GM12878 (cell line): ENCODE data around the gene RTN4RL1. TPM values are rescaled to one million over a fixed set of nuclear protein-coding genes. Genes with fewer than 3 reads are reported as not detected.

Experiments used
- ATAC-seq: fragments of 200-7000 bp; cut with Tn5 transposase; 3 replicates; pipeline ENCODE4 v1.9.1; 2020; ENCODE audit warnings: mild to moderate bottlenecking, moderate library complexity
- BruUV-seq: library from RNA; stranded (reverse); fragments of 400-500 nt; replicated peaks from 2 replicates; lab custom pipeline; 2021; lab: Mats Ljungman, UMichigan
- CTCF ChIA-PET: fragments of 300-600 bp; sonication (Branson Sonifier 250); formaldehyde crosslinking; extraction: SDS; loops from one replicate; lab custom pipeline; 2021; ENCODE audit warnings: inconsistent platforms; lab: Yijun Ruan, JAX
- POLR2A ChIA-PET: fragments of 350-600 bp; formaldehyde crosslinking; extraction: SDS; loops from one replicate; lab custom pipeline; 2021; ENCODE audit warnings: inconsistent platforms; lab: Charles Lee
- RAD21 ChIA-PET: fragments of 300-600 bp; sonication (Branson Sonifier 250); formaldehyde crosslinking; loops from one replicate; lab custom pipeline; 2023; ENCODE audit warnings: antibody characterized with exemption; ENCODE audit not compliant: unreplicated experiment; lab: Charles Lee
- SMC1A ChIA-PET: fragments of 300-600 bp; sonication (Branson Sonifier 250); formaldehyde crosslinking; loops from one replicate; lab custom pipeline; 2023; ENCODE audit not compliant: unreplicated experiment, uncharacterized antibody; lab: Charles Lee
- DNase-seq: peaks from one replicate; pipeline ENCODE4 v3.0.0-alpha.2; 2011; ENCODE audit warnings: low read depth, low spot score
- FAIRE-seq: peaks from 3 replicates; lab custom pipeline; 2011; peaks lifted over from hg19 to GRCh38; lab: Jason Lieb, UNC
- H2AFZ ChIP-seq: 2 replicates; pipeline ENCODE4 v1.6.0; 2011; ENCODE audit warnings: low read depth, low read length, control low read depth; ENCODE audit not compliant: control insufficient read depth
- H3K27ac ChIP-seq: 2 replicates; pipeline ENCODE4 v1.5.1; 2011; ENCODE audit warnings: control low read depth; ENCODE audit not compliant: control insufficient read depth, insufficient read depth
- H3K27me3 ChIP-seq, 2 experiments: replicated peaks in 1 of 2; 2 replicates each; pipeline versions ENCODE4 v1.6.0 to v1.6.1; 2011; ENCODE audit warnings: low read length in 1 of 2; ENCODE audit not compliant: control insufficient read depth in 2 of 2, insufficient read depth in 2 of 2
- H3K36me3 ChIP-seq, 2 experiments: 2 replicates each; pipeline ENCODE4 v1.5.1; 2011; ENCODE audit warnings: low read length in 1 of 2; ENCODE audit not compliant: control insufficient read depth in 2 of 2, insufficient read depth in 2 of 2
- H3K4me1 ChIP-seq: 2 replicates; pipeline ENCODE4 v1.6.1; 2011; ENCODE audit warnings: mild to moderate bottlenecking, low read length, moderate library complexity, mixed read lengths; ENCODE audit not compliant: control insufficient read depth, insufficient read depth
- H3K4me2 ChIP-seq: 2 replicates; pipeline ENCODE4 v1.6.0; 2011; ENCODE audit warnings: control low read depth; ENCODE audit not compliant: control insufficient read depth, insufficient read depth
- H3K4me3 ChIP-seq: fragments of 200-600 bp; sonication (generic); 2 replicates; pipeline ENCODE4 v1.5.1; 2016
- H3K79me2 ChIP-seq: 2 replicates; pipeline ENCODE4 v1.6.0; 2011; ENCODE audit warnings: low read length; ENCODE audit not compliant: control insufficient read depth, insufficient read depth
- H3K9ac ChIP-seq: 2 replicates; pipeline ENCODE4 v1.8.0; 2011; ENCODE audit warnings: low read length, control low read depth, mixed read lengths; ENCODE audit not compliant: control insufficient read depth, insufficient read depth
- H3K9me3 ChIP-seq: replicated peaks from 3 replicates; pipeline ENCODE4 v1.5.1; 2011; ENCODE audit warnings: mild to moderate bottlenecking, low read length; ENCODE audit not compliant: control insufficient read depth, insufficient read depth
- H4K20me1 ChIP-seq: 2 replicates; pipeline ENCODE4 v1.6.0; 2011; ENCODE audit not compliant: control insufficient read depth, insufficient read depth
- ASH2L ChIP-seq: fragments of 300-600, 200-600 bp; sonication (generic); IDR thresholded peaks from 2 replicates; pipeline ENCODE4 v1.6.1; 2017; ENCODE audit warnings: low read depth, mild to moderate bottlenecking, borderline replicate concordance
- ATF2 ChIP-seq: IDR thresholded peaks from 2 replicates; pipeline ENCODE4 v1.6.1; 2012; ENCODE audit warnings: low read length, inconsistent platforms
- CREB1 ChIP-seq: IDR thresholded peaks from 2 replicates; pipeline ENCODE4 v1.6.1; 2012; ENCODE audit warnings: low read depth, mild to moderate bottlenecking, inconsistent platforms
- EZH2 ChIP-seq: IDR thresholded peaks from 2 replicates; pipeline ENCODE4 v1.6.1; 2012; ENCODE audit warnings: low read depth, mild to moderate bottlenecking, control low read depth, inconsistent platforms, low read length, borderline replicate concordance; ENCODE audit not compliant: control insufficient read depth
- FOS ChIP-seq: IDR thresholded peaks from 3 replicates; pipeline ENCODE4 v1.6.1; 2011; ENCODE audit warnings: borderline replicate concordance; ENCODE audit not compliant: insufficient read length; ENCODE audit errors: extremely low read depth
- HDAC6 ChIP-seq: fragments of 200-600 bp; sonication (generic); IDR thresholded peaks from one replicate; pipeline ENCODE4 v1.8.0; 2017; ENCODE audit warnings: antibody characterized with exemption; ENCODE audit not compliant: unreplicated experiment
- IRF4 ChIP-seq: IDR thresholded peaks from 2 replicates; pipeline ENCODE4 v1.6.1; 2011; ENCODE audit warnings: low read depth, low read length
- IRF5 ChIP-seq: fragments of 450-650 bp; IDR thresholded peaks from 2 replicates; pipeline ENCODE4 v1.6.1; 2017; ENCODE audit warnings: borderline replicate concordance
- MXI1 ChIP-seq: fragments of 150-350 bp; IDR thresholded peaks from 2 replicates; pipeline ENCODE4 v1.6.1; 2011; ENCODE audit warnings: low read depth, mild to moderate bottlenecking, inconsistent platforms, low read length, improper control_type of control experiment
- POU2F2 ChIP-seq: IDR thresholded peaks from 3 replicates; pipeline ENCODE4 v1.6.1; 2011; ENCODE audit warnings: low read depth, mild to moderate bottlenecking, low read length, borderline replicate concordance
- RBBP5 ChIP-seq: fragments of 200-600 bp; sonication (generic); conservative IDR thresholded peaks from 2 replicates; pipeline ENCODE4 v1.6.1; 2016
- SPI1 ChIP-seq: IDR thresholded peaks from 2 replicates; pipeline ENCODE4 v1.6.1; 2011; ENCODE audit warnings: low read depth, mild to moderate bottlenecking, low read length, moderate library complexity, borderline replicate concordance; ENCODE audit not compliant: insufficient read depth
- TAF1 ChIP-seq: IDR thresholded peaks from 2 replicates; pipeline ENCODE4 v1.6.1; 2011; ENCODE audit warnings: mild to moderate bottlenecking, low read depth, low read length, borderline replicate concordance
- YBX1 ChIP-seq: fragments of 450-650 bp; IDR thresholded peaks from 2 replicates; pipeline ENCODE4 v1.6.1; 2016; ENCODE audit warnings: antibody characterized with exemption
- YY1 ChIP-seq: IDR thresholded peaks from 2 replicates; pipeline ENCODE4 v1.6.1; 2011; ENCODE audit warnings: low read depth, mild to moderate bottlenecking, low read length
- ZBED1 ChIP-seq: IDR thresholded peaks from 2 replicates; pipeline ENCODE4 v1.6.1; 2016; ENCODE audit warnings: borderline replicate concordance
- ZNF592 ChIP-seq: fragments of 450-650 bp; IDR thresholded peaks from 2 replicates; pipeline ENCODE4 v1.6.1; 2017; ENCODE audit warnings: mild to moderate bottlenecking, moderate library complexity
- WGBS: methylation state at CpG from one replicate; pipeline ENCODE4 v1.1.6; 2016; ENCODE audit warnings: low lambda C conversion rate; ENCODE audit not compliant: insufficient replicate concordance, insufficient coverage; ENCODE audit errors: missing lambda C conversion rate; 5-methylcytosine and 5-hydroxymethylcytosine counted together
- in situ Hi-C: fragments of 300-500 bp; cut with MboI; formaldehyde crosslinking; loops from 9 replicates; pipeline ENCODE4 v1.14.3; 2018; ENCODE audit warnings: mixed read lengths
- intact Hi-C: fragments of 100-400 bp; cut with micrococcal nuclease; formaldehyde crosslinking; loops from one replicate; pipeline ENCODE4 v1.14.2; 2022; ENCODE audit not compliant: unreplicated experiment
- polyA plus RNA-seq, 11 experiments: library from polyadenylated mRNA; depleted of rRNA in 4 of 11; unstranded in 6 of 11; stranded (reverse) in 5 of 11; fragments of >200 nt; fragmentation: Nextera tagmentation in 4 of 11; fragmentation: Illumina TruSeq in 1 of 11; extraction: Ambion mirVana in 4 of 11; extraction: Trizol in 1 of 11; gene quantifications; 1 replicate in 1 of 11; 2 replicates in 10 of 11; pipeline versions ENCODE4 v1.2.1 to v1.2.3, GENCODE V29; 2011 to 2016; ENCODE audit warnings: inconsistent platforms in 2 of 11, missing spikeins in 2 of 11, low read depth in 1 of 11
- total RNA-seq, 4 experiments: library from RNA; depleted of rRNA in 3 of 4; stranded (reverse); fragments of >200 nt in 3 of 4; fragmentation: Illumina TruSeq in 1 of 4; extraction: Trizol in 1 of 4; gene quantifications; 2 replicates each; pipeline versions ENCODE4 v1.2.1 to v1.2.3, GENCODE V29; 2013 to 2021

RTN4RL1 gene
- total and polyA plus RNA-seq, 10 of the 15 experiments (the other 5 are each of a cell fraction or from before 2014, with no cell fraction given), result 0.08 to 0.11 (median 0.10) TPM; not detected in 7

- ChIA-PET POLR2A (interaction anchor here (1.0 to 1.4 kb wide), 2 partner anchors 308 to 312 kb away, joined by 3 to 4 read pairs; partner anchors contain the start of gene TSR1), RAD21 (interaction anchor here (0.7 to 1.1 kb wide), 2 partner anchors 10 to 62 kb away, joined by 3 read pairs; no protein-coding TSS in a partner anchor), SMC1A (interaction anchor here (2.9 kb wide), 1 partner anchor 146 kb away, joined by 6 read pairs; no protein-coding TSS in a partner anchor), CTCF (interaction anchor here (0.6 to 1.7 kb wide), 5 partner anchors 10 to 307 kb away, joined by 3 to 5 read pairs (median 3); no protein-coding TSS in a partner anchor)
- 48% methylated on average over 5 of the region's 5 CpGs for WGBS
- DNase-seq, result no peak
- no TSS peak for BruUV-seq
- no peak for FAIRE-seq
- peaks cover 10% of the 10 kb centered on the region for H3K79me2 ChIP-seq
- no peak for ATAC-seq
- no peak overlapping the region for H2AFZ ChIP-seq
- peaks cover 6% of the 10 kb centered on the region for H3K4me1 ChIP-seq
- no peak overlapping the region for H3K4me2 ChIP-seq
- H3K4me3 ChIP-seq, result no peak overlapping the region
- no peaks in the 10 kb centered on the region for H3K36me3 ChIP-seq
- H3K27ac ChIP-seq, result no peak overlapping the region
- H3K9me3 ChIP-seq, result no peaks in the 10 kb centered on the region
- H4K20me1 ChIP-seq, result no peaks in the 10 kb centered on the region
- intact Hi-C loops, result no loop called here
- peaks cover 11 to 12% of the 10 kb centered on the region in 2 experiments for H3K27me3 ChIP-seq
- H3K9ac ChIP-seq, result no peak overlapping the region
- in situ Hi-C loops, result no loop called here
- TF ChIP-seq YBX1 (no peak), HDAC6 (no peak), EZH2 (no peak), ASH2L (no peak), IRF4 (no peak), MXI1 (no peak), ZBED1 (no peak), POU2F2 (no peak), IRF5 (no peak), ZNF592 (no peak), ATF2 (no peak), YY1 (no peak), CREB1 (no peak), RBBP5 (no peak), SPI1 (no peak), TAF1 (no peak), FOS (no peak)
Observed at GRCh38 chr17:2028234-2028614, 3.1 kb upstream of the RTN4RL1 start.
